OCI-LY3 (cell line): ENCODE data around the gene TBC1D25.
A peak's percentile ranks its signal among the peaks of the same experiment; 100 is the strongest.

Experiments
- H2AFZ ChIP-seq: fragments of 200-600, 300-600 bp; shearing (Covaris generic); 2 replicates; pipeline ENCODE4 v1.6.0; 2014; ENCODE audit warnings: antibody characterized with exemption, low read depth, low read length
- H3K27ac ChIP-seq: fragments of 200-600, 300-600 bp; sonication (generic); 2 replicates; pipeline ENCODE4 v1.5.1; 2014; ENCODE audit warnings: mild to moderate bottlenecking, low read length, moderate library complexity, mixed read lengths
- H3K27me3 ChIP-seq: fragments of 200-600, 300-600 bp; sonication (generic); 2 replicates; pipeline ENCODE4 v1.6.1; 2014; ENCODE audit warnings: low read depth, low read length, mixed read lengths
- H3K36me3 ChIP-seq: fragments of 200-600, 300-600 bp; sonication (generic); replicated peaks from 2 replicates; pipeline ENCODE3; 2014; ENCODE audit warnings: low read depth, low read length, mixed read lengths
- H3K4me1 ChIP-seq: fragments of 300-600, 200-600 bp; sonication (generic); 2 replicates; pipeline ENCODE4 v1.6.1; 2014; ENCODE audit warnings: low read length, mixed read lengths
- H3K4me2 ChIP-seq: fragments of 200-600, 300-600 bp; sonication (generic); 2 replicates; pipeline ENCODE4 v1.6.1; 2014; ENCODE audit warnings: low read length, mixed read lengths
- H3K4me3 ChIP-seq: fragments of 300-600, 200-600 bp; sonication (generic); 2 replicates; pipeline ENCODE4 v1.5.1; 2014; ENCODE audit warnings: antibody characterized with exemption, mild to moderate bottlenecking, low read length, moderate library complexity
- H3K79me2 ChIP-seq: fragments of 300-600, 200-600 bp; shearing (Covaris generic); 2 replicates; pipeline ENCODE4 v1.6.1; 2014; ENCODE audit warnings: mild to moderate bottlenecking, low read length, mixed read lengths
- H3K9ac ChIP-seq: fragments of 300-600, 200-600 bp; shearing (Covaris generic); 2 replicates; pipeline ENCODE4 v1.6.0; 2014; ENCODE audit warnings: mild to moderate bottlenecking, low read length, moderate library complexity
- H3K9me3 ChIP-seq: fragments of 200-600, 300-600 bp; shearing (Covaris generic); 2 replicates; pipeline ENCODE4 v1.6.1; 2014; ENCODE audit warnings: low read length, mixed read lengths; ENCODE audit not compliant: insufficient read depth
- H4K20me1 ChIP-seq: fragments of 200-600, 300-600 bp; sonication (generic); 2 replicates; pipeline ENCODE4 v1.6.1; 2016; ENCODE audit warnings: low read length, mixed read lengths; ENCODE audit not compliant: insufficient read depth
- CTCF ChIP-seq: fragments of 200-600, 300-600 bp; sonication (generic); IDR thresholded peaks from 2 replicates; pipeline ENCODE4 v1.5.1; 2014; ENCODE audit warnings: antibody characterized with exemption, low read length, low read depth
- EZH2phosphoT487 ChIP-seq: fragments of 200-600 bp; shearing (Covaris generic); IDR thresholded peaks from 2 replicates; pipeline ENCODE4 v1.6.1; 2018; ENCODE audit warnings: antibody characterized with exemption, mixed run types, low read depth

The TBC1D25 gene

GRCh38 chrX:48520976-48521352 lies 18.6 kb upstream of the TBC1D25 start:
- H3K9me3 ChIP-seq: no peaks in the 10 kb centered on the region
- H3K9ac ChIP-seq: peak overlapping the region; percentile 82
- TF ChIP-seq EZH2phosphoT487 (no peak), CTCF (no peak)
- H3K79me2 ChIP-seq: peaks cover 31% of the 10 kb centered on the region
- H4K20me1 ChIP-seq: no peaks in the 10 kb centered on the region
- H3K4me1 ChIP-seq: peaks cover 14% of the 10 kb centered on the region
- H3K4me2 ChIP-seq: peak overlapping the region; percentile 97
- peaks cover 17% of the 10 kb centered on the region for H3K36me3 ChIP-seq
- H3K27ac ChIP-seq: peak overlapping the region; percentile 90
- peak overlapping the region; percentile 58 for H2AFZ ChIP-seq
- no peaks in the 10 kb centered on the region for H3K27me3 ChIP-seq
- peak overlapping the region; percentile 97 for H3K4me3 ChIP-seq

GRCh38 chrX:48521353-48522243 lies 17.9 kb upstream of the TBC1D25 start, which contains the start of gene EBP:
Gene EBP, plus strand, starts transcription at chrX:48521808. Its CDS starts 1,964 bp downstream, at chrX:48523772.
- Histone ChIP-seq H3K4me3 (peak within 1 kb of the TSS; percentile 97), H3K27ac (peak within 1 kb of the TSS; percentile 90), H3K4me2 (peak within 1 kb of the TSS; percentile 97), H3K79me2 (peaks cover 31% of the 10 kb centered on the region), H4K20me1 (no peaks in the 10 kb centered on the region), H3K4me1 (peaks cover 14% of the 10 kb centered on the region), H3K27me3 (no peaks in the 10 kb centered on the region), H3K9me3 (no peaks in the 10 kb centered on the region), H3K9ac (peak within 1 kb of the TSS; percentile 97), H3K36me3 (peaks cover 20% of the 10 kb centered on the region), H2AFZ (peak within 1 kb of the TSS; percentile 58)
- no peak for TF ChIP-seq CTCF
- TF ChIP-seq EZH2phosphoT487: no peak

GRCh38 chrX:48522291-48522690 lies 17.2 kb upstream of the TBC1D25 start:
- H3K27ac ChIP-seq: peak overlapping the region; percentile 90

More at GRCh38 chrX:48522291-48522690, 17.2 kb upstream of the TBC1D25 start:
- peaks cover 31% of the 10 kb centered on the region for H3K79me2 ChIP-seq
- H3K9me3 ChIP-seq: no peaks in the 10 kb centered on the region
- peaks cover 14% of the 10 kb centered on the region for H3K4me1 ChIP-seq
- no peak for TF ChIP-seq EZH2phosphoT487
- no peak for TF ChIP-seq CTCF
- peak overlapping the region; percentile 97 for H3K9ac ChIP-seq
- peaks cover 25% of the 10 kb centered on the region for H3K36me3 ChIP-seq
- H3K4me3 ChIP-seq: peak overlapping the region; percentile 97
- peak overlapping the region; percentile 92 for H3K4me2 ChIP-seq
- H4K20me1 ChIP-seq: no peaks in the 10 kb centered on the region
- no peak overlapping the region; the same call in 1 of the 2 replicates for H2AFZ ChIP-seq
- H3K27me3 ChIP-seq: no peaks in the 10 kb centered on the region
